HG03469 (cell line): ENCODE measurements around the gene OR5H6.
"Not testable (repeated sequence)": the region's sequence is repeated elsewhere in the genome, so short reads cannot be mapped to it uniquely, and the experiment has no call there.

Source experiments
- ATAC-seq: cut with Tn5 transposase; IDR thresholded peaks from one replicate; pipeline ENCODE4 v1.9.1; 2021; ENCODE audit warnings: mild to moderate bottlenecking, moderate library complexity, moderate number of reproducible peaks; ENCODE audit not compliant: unreplicated experiment

OR5H6 gene

DNA sequence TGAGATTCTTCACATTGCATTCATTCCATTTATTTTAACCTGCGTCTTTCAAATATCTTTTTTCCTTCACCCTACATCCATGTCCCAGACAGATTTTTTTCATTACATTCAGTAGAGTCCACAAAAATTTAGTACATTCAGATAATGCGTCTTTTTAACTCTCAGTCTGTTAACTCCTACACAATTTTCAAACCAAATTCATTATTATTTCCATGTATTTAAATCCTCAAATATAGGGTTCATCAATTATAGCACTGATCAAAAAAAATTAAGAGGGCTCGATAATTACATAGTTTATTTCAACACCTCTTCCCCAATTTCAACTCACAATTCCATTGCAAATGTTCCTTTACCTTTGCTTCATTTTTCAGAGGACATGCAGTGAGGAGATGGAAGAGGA, at the start of gene OR5H6:
TSS of gene OR5H6 (plus strand) at position 301 of the 400 bp plus-strand sequence. CDS start at position 390, 89 bp downstream.
- ATAC-seq = no peak

DNA sequence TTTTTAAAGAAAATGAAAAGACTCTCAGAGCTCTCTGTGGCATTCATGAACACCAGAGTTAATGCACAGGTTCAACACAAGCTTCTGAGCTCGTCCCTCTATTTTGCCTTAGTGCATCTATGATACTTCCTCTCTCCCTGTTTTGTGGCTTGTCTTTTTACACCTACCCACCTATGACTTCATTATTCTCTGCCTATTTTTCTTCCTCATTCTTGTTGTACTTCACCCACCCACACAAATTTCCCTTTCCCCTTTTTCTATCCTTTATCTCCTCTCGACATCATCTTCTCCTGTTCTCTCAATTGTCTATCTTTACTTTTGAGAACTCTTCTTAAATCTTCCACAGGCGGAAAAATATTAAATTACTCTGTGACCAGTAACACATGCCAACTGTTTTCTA, 49.0 kb upstream of the OR5H6 start:
- no peak for ATAC-seq

DNA sequence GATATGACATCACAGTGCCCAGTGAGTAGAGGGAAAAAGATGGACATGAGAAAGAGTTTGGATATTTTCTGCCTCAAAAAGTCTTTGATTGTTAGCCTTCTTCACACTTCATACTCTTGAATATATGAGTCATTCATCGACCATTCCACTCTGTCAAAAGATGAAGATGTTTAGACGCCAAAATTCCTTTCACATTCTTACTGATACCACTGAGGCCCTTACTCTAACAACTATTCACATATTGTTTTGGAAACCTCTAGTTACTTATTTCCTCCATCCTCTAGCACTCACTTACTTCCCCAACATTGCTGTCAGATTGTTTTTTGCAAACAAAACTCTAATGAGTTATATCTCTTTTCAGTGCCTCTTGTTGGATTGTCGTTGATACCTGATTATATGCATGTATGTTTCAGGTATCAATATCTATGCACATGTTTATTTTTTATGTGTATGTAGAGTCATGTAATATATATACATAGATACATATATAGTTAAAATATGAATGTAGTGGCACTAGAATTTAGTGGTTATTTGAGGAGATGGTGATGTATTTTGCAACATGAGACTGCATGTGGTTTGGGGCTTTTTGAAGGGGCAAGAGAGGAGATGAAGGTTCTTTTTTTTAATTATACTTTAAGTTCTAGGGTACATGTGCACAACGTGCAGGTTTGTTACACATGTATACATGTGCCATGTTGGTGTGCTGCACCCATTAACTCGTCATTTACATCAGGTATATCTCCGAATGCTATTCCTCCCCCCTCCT, 40.0 kb upstream of the OR5H6 start:
- no peak for ATAC-seq

DNA sequence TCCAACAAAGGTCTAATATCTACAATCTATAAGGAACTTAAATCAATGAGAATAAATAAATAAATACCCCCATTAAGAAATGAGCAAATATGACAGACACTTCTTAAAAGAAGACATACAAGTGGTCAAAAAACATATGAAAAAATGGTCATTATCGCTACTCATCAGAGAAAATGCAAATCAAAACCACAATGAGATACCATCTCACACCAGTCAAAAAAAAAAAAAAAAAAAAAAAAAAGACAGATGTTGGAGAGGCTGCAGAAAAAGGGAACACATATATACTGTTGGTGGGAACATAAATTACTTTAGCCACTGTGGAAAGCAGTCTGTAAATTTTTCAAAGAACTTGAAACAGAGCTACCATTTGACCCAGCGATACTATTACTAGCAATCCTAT, 31.6 kb upstream of the OR5H6 start:
- no peak for ATAC-seq

DNA sequence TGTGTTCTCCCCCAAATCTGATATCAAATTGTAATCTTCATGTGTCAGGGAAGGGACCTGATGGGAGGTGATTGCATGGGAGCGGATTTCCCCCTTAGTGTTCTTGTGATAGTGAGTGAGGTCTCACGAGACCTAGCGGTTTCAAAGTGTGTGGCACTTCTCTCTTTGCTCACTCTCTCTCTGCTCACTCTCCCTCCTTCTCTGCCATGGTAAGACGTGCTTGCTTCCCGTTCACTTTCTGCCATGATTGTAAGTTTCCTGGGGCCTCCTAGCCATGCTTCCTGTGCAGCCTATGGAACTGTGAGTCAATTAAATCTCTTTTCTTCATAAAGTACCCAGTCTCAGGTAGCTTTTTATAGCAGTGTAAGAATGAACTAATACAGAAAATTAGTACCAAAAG, 30.6 kb upstream of the OR5H6 start:
- no peak for ATAC-seq

DNA sequence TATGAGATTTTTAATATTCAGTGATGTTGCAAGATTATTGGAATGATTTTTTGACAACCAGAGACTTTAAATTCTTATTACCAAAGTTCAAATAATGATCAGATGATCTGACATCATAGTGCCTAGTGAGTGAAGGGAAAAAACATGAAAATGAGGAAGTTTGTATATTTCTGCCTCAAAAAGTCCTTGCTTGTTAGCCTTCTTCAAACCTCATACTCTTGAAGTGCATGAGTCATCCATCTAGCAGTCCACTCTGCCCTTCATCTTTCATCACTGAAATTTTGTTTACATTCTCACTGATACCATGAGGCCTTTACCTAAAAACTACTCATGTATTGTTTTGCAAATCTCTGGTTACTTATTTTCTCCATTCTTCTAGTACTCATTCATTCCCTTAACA, 23.9 kb upstream of the OR5H6 start:
- no peak for ATAC-seq

DNA sequence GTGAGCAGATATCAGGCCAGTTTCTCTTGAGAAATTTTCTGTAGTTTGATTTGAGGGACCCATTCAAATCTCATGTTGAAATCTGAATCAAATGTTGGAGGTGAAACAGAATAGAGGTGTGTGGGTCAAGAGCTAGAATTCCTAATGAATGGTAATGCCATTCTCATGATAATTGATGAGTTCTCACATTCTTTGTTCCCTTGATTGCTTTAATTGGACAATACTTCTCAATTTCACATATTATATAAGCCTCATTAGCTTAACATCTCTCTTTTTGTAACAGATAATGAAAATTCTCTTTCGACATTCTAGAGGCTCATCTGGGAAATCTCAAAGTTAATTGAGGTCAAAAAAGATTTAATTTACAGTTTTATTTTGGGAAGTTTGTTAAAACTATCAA, 21.9 kb upstream of the OR5H6 start:
- no peak for ATAC-seq

DNA sequence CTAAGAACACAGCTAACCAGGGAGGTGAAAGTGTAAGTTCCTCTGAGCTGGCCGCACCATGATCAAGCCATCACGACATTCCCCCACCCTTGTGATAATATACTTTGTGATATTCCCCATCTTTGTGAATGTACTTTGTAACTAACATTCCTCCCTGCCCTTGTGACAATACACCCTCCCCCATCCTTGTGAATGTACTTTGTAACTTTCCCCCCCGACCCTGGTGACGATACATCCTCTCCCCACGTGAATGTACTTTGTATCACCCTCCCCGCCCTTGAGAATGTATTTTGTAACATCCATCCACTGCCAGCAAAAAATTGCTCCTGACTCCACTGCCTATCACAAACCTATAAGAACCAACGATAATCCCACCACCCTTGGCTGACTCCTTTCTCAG, 20.2 kb upstream of the OR5H6 start:
- no peak for ATAC-seq

DNA sequence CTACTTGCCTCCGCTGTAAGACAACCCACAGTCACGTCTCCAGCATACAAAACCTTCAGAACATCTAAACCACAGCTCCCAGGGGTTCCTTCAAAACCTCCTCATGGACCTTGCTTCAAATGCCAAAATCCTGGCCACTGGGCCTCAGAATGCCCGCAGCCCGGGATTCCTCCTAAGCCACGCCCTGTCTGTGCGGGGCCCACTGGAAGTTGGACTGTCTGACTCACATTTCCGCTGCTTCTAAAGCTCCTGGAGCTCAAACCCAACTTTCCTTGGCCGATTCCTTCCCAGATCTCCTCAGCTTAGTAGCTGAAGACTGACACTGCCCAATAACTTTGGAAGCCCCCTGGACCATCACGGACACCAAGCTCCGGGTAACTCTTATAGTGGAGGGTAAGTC, 17.9 kb upstream of the OR5H6 start:
- no peak for ATAC-seq

DNA sequence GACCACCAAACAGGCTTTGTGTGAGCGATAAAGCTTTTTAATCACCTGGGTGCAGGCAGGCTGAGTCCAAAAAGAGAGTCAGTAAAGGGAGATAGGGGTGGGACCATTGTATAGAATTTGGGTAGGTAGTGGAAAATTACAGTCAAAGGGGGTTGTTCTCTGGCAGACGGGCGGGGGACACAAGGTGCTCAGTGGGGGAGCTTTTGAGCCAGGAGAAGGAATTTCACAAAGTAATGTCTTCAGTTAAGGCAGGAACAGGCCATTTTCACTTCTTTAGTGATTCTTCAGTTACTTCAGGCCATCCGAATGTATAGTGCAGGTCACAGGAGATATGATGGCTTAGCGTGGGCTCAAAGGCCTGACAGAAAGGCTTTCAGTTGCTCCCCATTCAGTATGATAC, 8.0 kb upstream of the OR5H6 start:
- ATAC-seq = not testable (repeated sequence)

DNA sequence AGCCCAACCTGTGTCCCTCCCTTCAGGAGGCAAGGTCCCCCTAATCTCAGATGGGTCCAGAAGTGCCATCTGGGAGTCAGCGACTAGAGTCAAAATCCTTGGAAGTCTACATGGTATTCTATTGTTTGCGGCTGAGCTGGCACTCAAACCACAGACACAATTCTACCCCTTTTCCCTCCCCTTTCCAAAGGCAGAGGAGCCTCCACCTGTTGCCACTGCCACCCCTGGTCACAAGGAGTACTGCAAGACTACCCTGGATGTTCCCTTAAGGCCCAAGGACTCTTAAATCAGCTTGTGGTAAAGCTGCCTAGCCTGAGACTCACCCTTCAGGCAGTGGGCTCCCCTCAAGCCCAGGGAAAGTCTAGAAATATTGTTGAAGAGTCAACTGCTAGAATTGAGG, 4.3 kb upstream of the OR5H6 start:
- ATAC-seq = peak; percentile 70

DNA sequence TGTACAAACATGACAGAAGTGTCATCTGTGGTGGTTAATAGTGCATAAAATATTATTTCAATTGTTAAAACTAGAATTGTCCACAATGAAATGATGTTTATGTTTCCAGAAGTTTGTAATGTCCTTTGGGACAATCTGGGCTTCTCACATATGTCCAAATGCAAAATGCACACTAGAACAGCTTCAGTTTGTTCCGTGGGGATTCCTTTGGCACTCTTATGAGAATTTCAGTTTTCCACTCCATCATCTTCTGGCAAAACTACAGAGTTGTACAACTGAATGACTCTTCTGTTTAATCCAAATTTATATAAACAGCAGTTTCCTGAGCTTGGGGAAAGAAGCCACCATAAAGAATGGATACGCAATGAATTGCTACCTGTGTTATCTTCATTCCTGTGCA, 2.0 kb upstream of the OR5H6 start:
- no peak for ATAC-seq

DNA sequence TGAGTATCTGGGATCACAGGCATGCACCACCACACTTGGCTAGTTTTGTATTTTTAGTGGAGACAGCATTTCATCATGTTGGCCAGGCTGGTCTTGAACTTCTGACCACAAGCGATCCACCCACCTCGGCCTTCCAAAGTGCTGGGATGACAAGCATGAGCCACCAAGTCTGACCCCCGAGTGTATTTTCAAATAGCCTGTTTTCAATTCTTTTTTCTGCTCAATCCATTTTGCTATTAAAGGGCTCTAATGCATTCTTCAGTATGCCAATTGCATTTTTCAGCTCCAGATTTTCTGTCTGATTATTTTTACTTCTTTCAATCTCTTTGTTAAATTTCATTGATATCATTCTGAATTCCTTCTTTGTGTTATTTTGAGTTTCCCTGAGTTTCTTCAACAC, 5.8 kb downstream of the OR5H6 start:
- no peak for ATAC-seq

DNA sequence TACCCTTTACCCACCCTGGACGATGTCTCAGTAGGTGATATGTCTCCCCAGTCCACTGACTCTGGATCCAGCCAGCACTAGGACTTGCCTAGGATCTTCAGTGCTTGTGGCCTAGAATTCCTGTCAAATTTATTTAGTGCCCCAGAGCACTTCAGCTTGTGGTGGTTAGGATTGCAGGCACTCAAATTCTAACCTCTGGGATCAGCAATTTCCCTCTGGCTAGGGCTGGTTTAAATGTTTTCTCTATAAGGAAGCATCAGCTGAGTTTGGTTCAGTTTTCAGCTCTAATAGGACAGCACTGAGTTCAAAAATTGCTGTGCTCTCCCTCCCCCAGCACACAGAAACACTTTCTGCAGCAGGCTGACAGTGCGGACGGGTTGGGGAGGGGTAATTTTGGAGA, 8.1 kb downstream of the OR5H6 start:
- ATAC-seq = no peak

DNA sequence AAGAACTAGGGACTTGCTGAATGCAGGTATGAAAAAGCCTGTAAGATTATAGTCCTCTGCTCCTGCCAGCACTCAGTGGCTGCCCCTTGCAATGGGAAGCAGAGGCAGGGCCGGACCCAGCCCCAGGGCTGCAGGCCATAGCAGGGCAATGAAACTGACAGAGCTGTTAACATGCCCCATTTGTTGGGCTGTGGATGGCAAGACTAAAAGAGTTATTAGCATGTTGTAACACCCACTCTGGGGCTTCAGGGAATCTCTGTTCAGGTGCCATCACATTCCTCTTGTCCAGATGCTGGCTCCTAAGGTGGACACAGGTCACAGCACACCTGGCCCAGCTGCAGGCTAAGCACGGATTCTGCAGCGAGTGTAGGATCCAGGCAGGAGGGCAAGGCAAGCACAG, 10.9 kb downstream of the OR5H6 start:
- ATAC-seq = no peak

DNA sequence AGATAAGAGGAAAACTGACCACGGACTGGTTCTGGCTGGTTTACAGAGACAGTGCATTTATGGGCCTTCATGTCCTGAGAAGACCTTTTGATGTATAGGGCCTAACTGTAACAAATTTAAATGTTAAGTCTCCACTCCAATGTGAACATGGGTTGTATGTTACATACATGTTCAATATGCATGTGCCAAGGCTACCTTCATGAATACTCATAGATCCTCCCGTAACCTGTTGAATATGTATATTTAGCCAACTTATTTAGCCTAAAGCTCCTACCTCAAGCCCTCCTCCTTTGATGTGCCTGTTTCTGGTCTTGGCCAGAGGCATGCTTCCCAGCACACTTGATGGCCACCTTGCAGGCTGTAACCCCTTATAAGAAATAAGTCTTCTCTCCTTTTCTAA, 18.2 kb downstream of the OR5H6 start, which contains the start of gene OR5H2:
TSS of gene OR5H2 (plus strand) at position 301 of the 400 bp plus-strand sequence. CDS start 398 bp downstream, outside the sequence.
- ATAC-seq = no peak

DNA sequence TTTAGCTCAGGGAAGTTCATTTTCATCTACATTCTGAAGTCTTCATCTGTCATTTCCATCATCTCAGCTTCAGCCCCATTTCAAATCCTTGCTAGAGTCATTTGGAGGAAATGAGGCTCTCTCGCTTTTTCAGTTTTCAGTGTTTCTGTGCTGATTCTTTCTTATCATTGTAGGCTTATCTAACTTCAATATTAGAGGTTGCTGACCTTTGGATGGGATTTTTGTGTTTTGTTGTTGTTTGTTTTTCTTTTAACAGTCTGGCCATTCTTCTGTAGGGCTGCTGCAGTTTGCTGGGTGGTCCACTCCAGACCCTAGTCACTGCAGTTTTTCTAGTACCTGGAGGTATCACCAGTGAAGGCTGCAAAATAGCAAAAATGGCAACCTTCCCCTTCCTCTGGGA, 26.9 kb downstream of the OR5H6 start:
- ATAC-seq = no peak

DNA sequence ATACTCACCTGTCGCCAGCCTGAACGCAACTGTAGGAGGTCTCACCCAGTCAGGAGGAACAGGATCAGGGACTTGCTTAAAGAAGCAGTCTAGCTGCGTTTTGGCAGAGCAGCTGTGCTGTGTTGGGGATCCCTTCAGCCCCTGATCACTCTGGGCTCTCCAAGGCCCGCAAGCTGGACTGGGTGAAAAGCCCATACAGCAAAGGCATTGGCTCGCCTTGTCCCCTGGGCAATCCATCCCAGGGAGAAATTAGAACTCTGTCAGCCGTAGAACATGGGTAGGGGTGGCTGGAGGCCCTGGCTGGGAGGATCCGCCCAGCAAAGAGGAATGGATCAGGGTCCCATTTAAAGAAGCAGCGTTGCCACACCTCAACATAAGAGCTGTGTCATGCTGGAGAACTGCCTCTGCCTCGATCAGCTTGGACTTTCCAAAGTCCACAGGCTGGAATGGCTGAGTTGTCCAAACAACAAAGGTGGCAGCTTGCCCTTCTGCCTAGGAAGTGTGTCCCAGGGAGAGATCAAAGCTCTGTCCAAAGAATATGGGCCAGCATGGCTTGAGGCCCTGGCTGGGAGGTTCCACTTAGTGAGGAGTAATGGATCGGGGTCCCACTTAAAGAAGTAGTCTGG, 27.4 kb downstream of the OR5H6 start:
- no peak for ATAC-seq
